Suprapubic skin (tissue), 4 donors: ENCODE measurements around the gene SIK2. TPM values are rescaled to one million over a fixed set of nuclear protein-coding genes. Genes with fewer than 3 reads are reported as not detected.
A peak's percentile ranks its signal among the peaks of the same experiment; 100 is the strongest.

Source experiments
- DNase-seq, 2 donors: peaks; one replicate each; pipeline ENCODE4 v3.0.0-alpha.2; 2019; ENCODE audit warnings: low spot score in 2 of 2
- H3K27ac ChIP-seq: fragments of 200-600 bp; sonication (generic); one replicate; pipeline ENCODE4 v1.5.1; 2019
- H3K27me3 ChIP-seq: fragments of 200-600 bp; sonication (generic); one replicate; pipeline ENCODE4 v1.5.1; 2019
- H3K36me3 ChIP-seq: fragments of 200-600 bp; sonication (generic); one replicate; pipeline ENCODE4 v1.5.1; 2019
- H3K4me1 ChIP-seq: fragments of 200-600 bp; sonication (generic); one replicate; pipeline ENCODE4 v1.5.1; 2019
- H3K4me3 ChIP-seq: fragments of 200-600 bp; sonication (generic); one replicate; pipeline ENCODE4 v1.5.1; 2019; ENCODE audit warnings: mild to moderate bottlenecking
- H3K9me3 ChIP-seq: fragments of 200-600 bp; sonication (generic); one replicate; pipeline ENCODE4 v1.5.1; 2019
- CTCF ChIP-seq, 2 donors: fragments of 200-600 bp in 1 of 2; fragments of 450-650 bp in 1 of 2; sonication (generic) in 1 of 2; IDR thresholded peaks; one replicate each; pipeline ENCODE4 v1.5.1; 2016 to 2019; ENCODE audit warnings: antibody characterized with exemption in 2 of 2, mild to moderate bottlenecking in 1 of 2, moderate library complexity in 1 of 2
- EP300 ChIP-seq: sonication (generic); formaldehyde crosslinking; IDR thresholded peaks from one replicate; pipeline ENCODE4 v1.6.1; 2017; ENCODE audit warnings: antibody characterized with exemption
- POLR2A ChIP-seq, 2 donors: fragments of 450-650 bp; IDR thresholded peaks; one replicate each; pipeline ENCODE4 v1.6.1; 2017; ENCODE audit warnings: antibody characterized with exemption in 2 of 2, mild to moderate bottlenecking in 2 of 2, moderate library complexity in 2 of 2
- POLR2AphosphoS5 ChIP-seq, 3 donors: sonication (generic); formaldehyde crosslinking; IDR thresholded peaks; one replicate each; pipeline ENCODE4 v1.6.1; 2017; ENCODE audit warnings: antibody characterized with exemption in 3 of 3
- WGBS: methylation state at CpG from one replicate; pipeline ENCODE4 v1.1.5; 2018; 5-methylcytosine and 5-hydroxymethylcytosine counted together
- total RNA-seq, 4 donors: library from RNA; depleted of rRNA; stranded (reverse); fragments of >200 nt; gene quantifications; one replicate each; pipeline ENCODE4 v1.1.0, GENCODE V29; 2016

The SIK2 gene
- total RNA-seq, 4 donors from 2014 or later: 13.9 to 29.0 (median 25.1) TPM

- Histone ChIP-seq H3K27ac (no peak overlapping the region), H3K9me3 (no peaks in the 10 kb centered on the region), H3K27me3 (no peaks in the 10 kb centered on the region), H3K4me3 (no peak overlapping the region), H3K36me3 (no peaks in the 10 kb centered on the region), H3K4me1 (peaks cover 2% of the 10 kb centered on the region)
- 71% methylated on average over 6 of the region's 6 CpGs for WGBS
- TF ChIP-seq POLR2A (IDR thresholded peaks at IDR 0.05) (no peak), EP300 (no peak), CTCF (IDR thresholded peaks at IDR 0.05) (no peak), POLR2AphosphoS5 (IDR thresholded peaks at IDR 0.05) (no peak)
- DNase-seq: no peak
Observed at GRCh38 chr11:111774955-111775710, 172.9 kb downstream of the SIK2 start.

DNA sequence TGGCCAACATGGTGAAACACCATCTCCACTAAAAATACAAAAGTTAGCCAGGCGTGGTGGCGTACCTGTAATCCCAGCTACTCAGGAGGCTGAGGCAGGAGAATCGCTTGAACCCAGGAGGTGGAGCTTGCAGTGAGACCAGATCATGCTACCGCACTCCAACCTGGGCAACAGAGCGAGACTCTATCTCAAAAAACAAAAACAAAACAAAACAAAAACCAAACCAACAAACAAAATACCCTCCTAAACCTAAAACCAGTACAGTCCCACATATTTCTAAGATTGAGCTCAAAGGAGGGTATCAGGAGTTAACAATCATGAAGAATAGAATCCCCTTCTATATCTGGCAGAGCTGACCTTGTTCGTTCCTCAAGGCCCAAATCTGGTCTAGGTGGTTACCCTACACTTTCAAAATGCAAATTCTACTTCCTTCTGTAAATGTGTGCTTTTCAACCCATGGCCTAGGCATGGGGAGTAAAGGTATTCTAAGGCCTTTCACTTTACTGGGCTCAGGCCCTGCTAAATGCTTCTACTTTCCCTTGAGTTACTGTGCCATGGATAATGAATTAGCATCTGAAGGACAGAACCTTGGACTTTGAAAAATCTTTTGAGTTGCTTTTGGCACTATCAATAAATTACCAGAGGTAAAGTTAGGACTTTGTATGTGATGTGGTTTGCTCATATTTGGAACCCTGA, 174.3 kb downstream of the SIK2 start:
- H3K4me1 ChIP-seq: peaks cover 2% of the 10 kb centered on the region
- no peaks in the 10 kb centered on the region for H3K36me3 ChIP-seq
- H3K27ac ChIP-seq: no peak overlapping the region

GRCh38 chr11:111777094-111778046, 175.1 kb downstream of the SIK2 start:
- no peak overlapping the region for H3K27ac ChIP-seq
- DNase-seq: no peak
- TF ChIP-seq POLR2A (IDR thresholded peaks at IDR 0.05) (no peak), POLR2AphosphoS5 (IDR thresholded peaks at IDR 0.05) (peak in 1 of 3 donors; percentile 18), EP300 (no peak), CTCF (IDR thresholded peaks at IDR 0.05) (peak; percentile 61 to 84)

More for the DNA sequence above, 174.3 kb downstream of the SIK2 start:
- no peak overlapping the region for H3K4me3 ChIP-seq
- H3K27me3 ChIP-seq: no peaks in the 10 kb centered on the region
- TF ChIP-seq EP300: no peak
- TF ChIP-seq POLR2A (IDR thresholded peaks at IDR 0.05): no peak
- DNase-seq: no peak
- WGBS: 82% methylated on average over 6 of the region's 6 CpGs
- no peaks in the 10 kb centered on the region for H3K9me3 ChIP-seq

DNA sequence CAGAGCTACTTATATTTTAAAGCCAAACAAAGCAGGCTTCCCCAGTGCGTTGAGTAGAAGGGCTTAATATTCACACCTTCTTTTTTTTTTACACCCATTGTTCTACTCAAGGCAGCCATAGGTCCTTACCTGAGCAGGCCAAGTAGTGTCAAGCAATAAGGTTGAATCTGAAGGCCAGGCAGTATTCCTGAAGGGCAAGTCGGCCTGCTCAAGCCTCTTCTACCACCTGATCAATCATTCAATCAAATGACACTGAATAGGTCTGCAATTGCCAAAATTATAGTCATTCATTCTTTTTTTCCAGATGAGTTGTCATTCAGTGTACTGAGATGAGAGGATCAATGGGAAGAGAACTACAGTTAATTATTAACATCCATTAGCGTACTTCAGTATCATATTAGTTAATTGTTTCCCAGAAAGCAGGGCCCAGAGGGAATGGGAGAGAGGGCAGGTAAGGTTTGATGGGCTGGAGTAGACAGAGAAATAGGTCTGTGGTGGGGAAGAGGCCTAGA, 175.9 kb downstream of the SIK2 start:
- TF ChIP-seq EP300 (no peak), POLR2A (IDR thresholded peaks at IDR 0.05) (no peak), POLR2AphosphoS5 (IDR thresholded peaks at IDR 0.05) (no peak), CTCF (IDR thresholded peaks at IDR 0.05) (no peak)
- Histone ChIP-seq H3K4me3 (no peak overlapping the region), H3K27me3 (no peaks in the 10 kb centered on the region), H3K9me3 (no peaks in the 10 kb centered on the region), H3K36me3 (no peaks in the 10 kb centered on the region), H3K27ac (no peak overlapping the region), H3K4me1 (peaks cover 2% of the 10 kb centered on the region)
- WGBS: 87% methylated on average over 3 of the region's 3 CpGs
- no peak for DNase-seq

More at GRCh38 chr11:111777094-111778046, 175.1 kb downstream of the SIK2 start:
- H3K9me3 ChIP-seq: no peaks in the 10 kb centered on the region
- H3K36me3 ChIP-seq: no peaks in the 10 kb centered on the region
- H3K4me1 ChIP-seq: peaks cover 2% of the 10 kb centered on the region
- H3K4me3 ChIP-seq: no peak overlapping the region
- H3K27me3 ChIP-seq: no peaks in the 10 kb centered on the region
- 72% methylated on average over 4 of the region's 4 CpGs for WGBS

GRCh38 chr11:111779118-111779517, 176.9 kb downstream of the SIK2 start:
- Histone ChIP-seq H3K9me3 (no peaks in the 10 kb centered on the region), H3K4me1 (peaks cover 2% of the 10 kb centered on the region), H3K4me3 (no peak overlapping the region), H3K27me3 (no peaks in the 10 kb centered on the region), H3K36me3 (peaks cover under 1% of the 10 kb centered on the region), H3K27ac (no peak overlapping the region)
- no peak for TF ChIP-seq POLR2AphosphoS5 (IDR thresholded peaks at IDR 0.05)
- TF ChIP-seq POLR2A (IDR thresholded peaks at IDR 0.05): no peak
- no peak for TF ChIP-seq CTCF (IDR thresholded peaks at IDR 0.05)
- TF ChIP-seq EP300: no peak
- WGBS: 93% methylated on average over 6 of the region's 6 CpGs
- DNase-seq: no peak
